ENCODE results near the gene RXRA.

Gene RXRA

GRCh38 chr9:134366223-134367031, 40.2 kb downstream of the RXRA start:
- H3K4me3 ChIP-seq (ENCODE audit: low read depth in 1 of 2, low read length in 2 of 2) = peak overlapping the region in 1 of 2 donors; percentile 41
- H3K9me3 ChIP-seq (ENCODE audit: control insufficient read depth in 1 of 2, low read length in 2 of 2) = no peaks in the 10 kb centered on the region
- H3K27me3 ChIP-seq (ENCODE audit: control insufficient read depth in 1 of 2, insufficient read depth in 2 of 2, low read length in 2 of 2) = no peaks in the 10 kb centered on the region
- H3K36me3 ChIP-seq (ENCODE audit: control insufficient read depth in 1 of 2, insufficient read depth in 2 of 2, low read length in 2 of 2) = no peaks in the 10 kb centered on the region
- H3K27ac ChIP-seq (ENCODE audit: low read depth, low read length) = no peak overlapping the region
- peak overlapping the region; percentile 12 to 46 for H3K9ac ChIP-seq (ENCODE audit: low read depth in 1 of 2, low read length in 2 of 2)
- H3K4me1 ChIP-seq (ENCODE audit: control insufficient read depth in 1 of 2, insufficient read depth in 2 of 2, low read length in 2 of 2) = peaks cover 54 to 69% of the 10 kb centered on the region in 2 donors

- Histone ChIP-seq H3K9ac (ENCODE audit: low read depth in 1 of 2, low read length in 2 of 2) (peak overlapping the region in 1 of 2 donors; percentile 46), H3K27ac (ENCODE audit: low read depth, low read length) (no peak overlapping the region), H3K9me3 (ENCODE audit: control insufficient read depth in 1 of 2, low read length in 2 of 2) (no peaks in the 10 kb centered on the region), H3K36me3 (ENCODE audit: control insufficient read depth in 1 of 2, insufficient read depth in 2 of 2, low read length in 2 of 2) (no peaks in the 10 kb centered on the region), H3K4me1 (ENCODE audit: control insufficient read depth in 1 of 2, insufficient read depth in 2 of 2, low read length in 2 of 2) (peaks cover 48 to 67% of the 10 kb centered on the region in 2 donors), H3K27me3 (ENCODE audit: control insufficient read depth in 1 of 2, insufficient read depth in 2 of 2, low read length in 2 of 2) (no peaks in the 10 kb centered on the region), H3K4me3 (ENCODE audit: low read depth in 1 of 2, low read length in 2 of 2) (peak overlapping the region in 1 of 2 donors; percentile 41)
Measured at GRCh38 chr9:134367061-134367460, 40.8 kb downstream of the RXRA start.

DNA sequence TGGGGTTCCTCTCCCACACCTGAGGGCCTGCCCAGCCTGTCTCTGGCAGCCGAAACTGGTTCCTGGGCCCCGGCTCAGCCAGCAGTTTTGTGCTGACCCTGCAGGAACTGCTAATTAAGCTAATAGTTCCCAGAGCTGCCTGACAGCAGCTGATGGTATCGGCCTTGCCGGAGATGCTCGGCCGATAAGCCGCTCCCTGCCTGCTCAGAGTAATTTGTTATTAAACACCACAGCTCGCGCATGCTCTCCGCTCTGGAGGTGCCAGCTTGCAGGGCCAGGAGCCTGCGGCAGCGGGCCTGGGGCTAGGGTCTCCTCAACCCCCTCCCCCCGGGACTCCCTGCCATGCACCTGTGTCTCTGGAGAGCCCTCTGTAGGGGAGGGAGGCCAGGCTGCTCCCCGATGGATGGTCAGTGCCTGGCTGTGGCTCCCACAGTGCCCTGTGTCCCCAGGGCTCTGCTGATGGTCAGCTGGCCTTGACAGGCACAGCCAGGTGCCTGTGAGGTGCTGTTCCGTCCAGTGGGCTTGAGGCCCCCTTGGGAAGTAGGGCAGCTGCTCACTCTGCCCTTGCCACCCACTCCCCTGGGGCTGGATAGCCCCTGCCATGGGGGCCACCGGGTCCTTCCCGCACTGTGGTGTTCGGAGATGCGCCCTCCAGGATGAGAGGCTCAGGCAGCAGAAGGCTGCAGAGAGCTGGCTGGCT, 41.7 kb downstream of the RXRA start:
- Histone ChIP-seq H3K27me3 (ENCODE audit: control insufficient read depth in 1 of 2, insufficient read depth in 2 of 2, low read length in 2 of 2) (no peaks in the 10 kb centered on the region), H3K4me3 (ENCODE audit: low read depth in 1 of 2, low read length in 2 of 2) (no peak overlapping the region), H3K9me3 (ENCODE audit: control insufficient read depth in 1 of 2, low read length in 2 of 2) (no peaks in the 10 kb centered on the region), H3K9ac (ENCODE audit: low read depth in 1 of 2, low read length in 2 of 2) (no peak overlapping the region), H3K4me1 (ENCODE audit: control insufficient read depth in 1 of 2, insufficient read depth in 2 of 2, low read length in 2 of 2) (peaks cover 55 to 68% of the 10 kb centered on the region in 2 donors), H3K36me3 (ENCODE audit: control insufficient read depth in 1 of 2, insufficient read depth in 2 of 2, low read length in 2 of 2) (no peaks in the 10 kb centered on the region), H3K27ac (ENCODE audit: low read depth, low read length) (no peak overlapping the region)

GRCh38 chr9:134368571-134368970, 42.3 kb downstream of the RXRA start:
- H3K4me1 ChIP-seq (ENCODE audit: control insufficient read depth in 1 of 2, insufficient read depth in 2 of 2, low read length in 2 of 2) = peaks cover 53 to 69% of the 10 kb centered on the region in 2 donors
- no peaks in the 10 kb centered on the region for H3K36me3 ChIP-seq (ENCODE audit: control insufficient read depth in 1 of 2, insufficient read depth in 2 of 2, low read length in 2 of 2)
- no peak overlapping the region for H3K4me3 ChIP-seq (ENCODE audit: low read depth in 1 of 2, low read length in 2 of 2)
- no peaks in the 10 kb centered on the region for H3K27me3 ChIP-seq (ENCODE audit: control insufficient read depth in 1 of 2, insufficient read depth in 2 of 2, low read length in 2 of 2)
- H3K9me3 ChIP-seq (ENCODE audit: control insufficient read depth in 1 of 2, low read length in 2 of 2) = no peaks in the 10 kb centered on the region
- no peak overlapping the region for H3K9ac ChIP-seq (ENCODE audit: low read depth in 1 of 2, low read length in 2 of 2)
- H3K27ac ChIP-seq (ENCODE audit: low read depth, low read length) = no peak overlapping the region

GRCh38 chr9:134369416-134370212, 43.4 kb downstream of the RXRA start:
- H3K36me3 ChIP-seq (ENCODE audit: control insufficient read depth in 1 of 2, insufficient read depth in 2 of 2, low read length in 2 of 2) = no peaks in the 10 kb centered on the region
- no peak overlapping the region for H3K27ac ChIP-seq (ENCODE audit: low read depth, low read length)
- H3K9me3 ChIP-seq (ENCODE audit: control insufficient read depth in 1 of 2, low read length in 2 of 2) = no peaks in the 10 kb centered on the region
- peaks cover 49 to 67% of the 10 kb centered on the region in 2 donors for H3K4me1 ChIP-seq (ENCODE audit: control insufficient read depth in 1 of 2, insufficient read depth in 2 of 2, low read length in 2 of 2)
- H3K27me3 ChIP-seq (ENCODE audit: control insufficient read depth in 1 of 2, insufficient read depth in 2 of 2, low read length in 2 of 2) = no peaks in the 10 kb centered on the region
- no peak overlapping the region for H3K9ac ChIP-seq (ENCODE audit: low read depth in 1 of 2, low read length in 2 of 2)
- no peak overlapping the region for H3K4me3 ChIP-seq (ENCODE audit: low read depth in 1 of 2, low read length in 2 of 2)

- Histone ChIP-seq H3K4me3 (ENCODE audit: low read depth in 1 of 2, low read length in 2 of 2) (no peak overlapping the region), H3K27ac (ENCODE audit: low read depth, low read length) (no peak overlapping the region), H3K9ac (ENCODE audit: low read depth in 1 of 2, low read length in 2 of 2) (no peak overlapping the region)
Measured at GRCh38 chr9:134370213-134370492, 43.9 kb downstream of the RXRA start.

DNA sequence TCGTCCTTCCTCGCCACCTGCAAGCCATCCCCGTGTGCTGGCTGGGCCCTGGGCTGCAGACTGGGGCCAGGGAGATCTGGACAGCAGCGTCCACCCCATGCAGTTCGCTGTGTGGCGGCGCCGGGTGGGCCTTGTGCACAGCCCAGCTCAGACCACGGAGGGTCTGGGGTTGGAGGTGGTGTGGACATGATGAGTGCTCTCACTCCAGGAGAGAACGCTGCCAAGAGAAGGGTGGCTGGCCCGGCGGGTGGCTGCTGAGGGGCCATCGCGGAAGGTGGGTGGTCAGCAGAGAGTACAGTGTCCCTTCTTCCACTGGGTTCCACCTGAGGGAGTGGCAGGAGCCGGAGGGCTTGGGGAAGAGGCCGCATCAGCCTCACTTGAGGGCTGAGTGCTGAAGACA, 44.4 kb downstream of the RXRA start:
- Histone ChIP-seq H3K27ac (ENCODE audit: low read depth, low read length) (no peak overlapping the region), H3K9me3 (ENCODE audit: control insufficient read depth in 1 of 2, low read length in 2 of 2) (no peaks in the 10 kb centered on the region), H3K4me1 (ENCODE audit: control insufficient read depth in 1 of 2, insufficient read depth in 2 of 2, low read length in 2 of 2) (peaks cover 48 to 67% of the 10 kb centered on the region in 2 donors), H3K4me3 (ENCODE audit: low read depth in 1 of 2, low read length in 2 of 2) (no peak overlapping the region), H3K36me3 (ENCODE audit: control insufficient read depth in 1 of 2, insufficient read depth in 2 of 2, low read length in 2 of 2) (no peaks in the 10 kb centered on the region), H3K27me3 (ENCODE audit: control insufficient read depth in 1 of 2, insufficient read depth in 2 of 2, low read length in 2 of 2) (no peaks in the 10 kb centered on the region), H3K9ac (ENCODE audit: low read depth in 1 of 2, low read length in 2 of 2) (no peak overlapping the region)

More at GRCh38 chr9:134370213-134370492, 43.9 kb downstream of the RXRA start:
- no peaks in the 10 kb centered on the region for H3K27me3 ChIP-seq (ENCODE audit: control insufficient read depth in 1 of 2, insufficient read depth in 2 of 2, low read length in 2 of 2)
- peaks cover 49 to 67% of the 10 kb centered on the region in 2 donors for H3K4me1 ChIP-seq (ENCODE audit: control insufficient read depth in 1 of 2, insufficient read depth in 2 of 2, low read length in 2 of 2)
- no peaks in the 10 kb centered on the region for H3K36me3 ChIP-seq (ENCODE audit: control insufficient read depth in 1 of 2, insufficient read depth in 2 of 2, low read length in 2 of 2)
- H3K9me3 ChIP-seq (ENCODE audit: control insufficient read depth in 1 of 2, low read length in 2 of 2) = no peaks in the 10 kb centered on the region

DNA sequence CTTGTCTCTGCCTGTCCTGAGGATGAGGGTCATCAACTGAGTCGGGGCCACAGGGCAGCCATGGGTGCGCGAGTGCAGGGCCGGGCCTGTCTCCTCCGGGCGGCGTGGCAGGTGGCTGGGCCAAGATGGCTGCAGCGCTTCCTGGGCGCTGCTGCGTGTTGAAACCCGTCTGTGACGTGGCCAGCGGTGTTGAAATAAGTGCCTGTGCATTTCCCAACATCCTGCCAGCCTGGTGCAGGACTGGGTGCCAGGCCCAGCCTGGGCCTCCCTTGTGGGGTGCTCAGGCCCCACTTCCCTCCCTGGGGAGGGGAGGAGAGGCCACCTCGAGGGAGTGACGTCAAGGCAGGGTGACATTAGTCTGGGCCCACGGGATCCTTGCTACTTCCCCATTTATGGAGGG, 45.5 kb downstream of the RXRA start:
- H3K4me3 ChIP-seq (ENCODE audit: low read depth in 1 of 2, low read length in 2 of 2) = no peak overlapping the region
- no peaks in the 10 kb centered on the region for H3K9me3 ChIP-seq (ENCODE audit: control insufficient read depth in 1 of 2, low read length in 2 of 2)
- peaks cover 45 to 64% of the 10 kb centered on the region in 2 donors for H3K4me1 ChIP-seq (ENCODE audit: control insufficient read depth in 1 of 2, insufficient read depth in 2 of 2, low read length in 2 of 2)
- no peaks in the 10 kb centered on the region for H3K27me3 ChIP-seq (ENCODE audit: control insufficient read depth in 1 of 2, insufficient read depth in 2 of 2, low read length in 2 of 2)
- peak overlapping the region; percentile 15 for H3K27ac ChIP-seq (ENCODE audit: low read depth, low read length)
- H3K36me3 ChIP-seq (ENCODE audit: control insufficient read depth in 1 of 2, insufficient read depth in 2 of 2, low read length in 2 of 2) = no peaks in the 10 kb centered on the region
- H3K9ac ChIP-seq (ENCODE audit: low read depth in 1 of 2, low read length in 2 of 2) = no peak overlapping the region

DNA sequence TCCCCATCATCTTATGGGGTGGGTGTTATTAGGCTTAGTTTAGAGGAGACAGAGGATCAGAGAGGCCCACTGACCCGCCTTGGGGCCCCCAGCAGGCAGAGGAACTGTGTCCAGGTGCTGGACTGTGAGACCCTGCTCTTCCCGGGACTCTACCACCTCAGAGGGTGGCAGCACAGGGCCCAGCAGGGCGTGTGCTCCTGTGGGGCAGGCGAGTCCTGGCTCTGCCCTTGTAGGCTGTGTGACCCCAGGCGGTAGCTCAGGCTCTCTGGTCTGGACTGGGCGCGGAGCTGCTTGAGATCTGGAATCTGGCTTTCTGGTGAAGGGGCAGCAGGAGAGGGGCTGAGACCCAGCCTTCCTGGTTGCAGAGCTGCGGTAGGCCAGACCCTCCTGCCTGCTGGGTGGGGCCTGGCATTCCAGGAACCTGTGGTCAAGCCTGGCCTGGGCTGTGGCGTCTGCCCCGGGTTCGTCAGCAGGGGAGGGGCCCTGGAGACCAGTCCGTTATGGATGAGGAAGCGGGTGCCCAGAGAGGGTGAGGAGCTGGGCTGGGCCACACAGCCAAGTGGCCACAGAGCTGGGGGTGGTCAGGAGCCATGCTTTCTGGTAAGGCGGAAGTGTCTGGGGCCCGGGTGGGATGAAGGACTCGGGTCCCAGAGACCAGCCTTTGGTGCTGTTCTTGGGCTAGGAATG, 46.5 kb downstream of the RXRA start:
- Histone ChIP-seq H3K36me3 (ENCODE audit: control insufficient read depth in 1 of 2, insufficient read depth in 2 of 2, low read length in 2 of 2) (no peaks in the 10 kb centered on the region), H3K9me3 (ENCODE audit: control insufficient read depth in 1 of 2, low read length in 2 of 2) (no peaks in the 10 kb centered on the region), H3K4me1 (ENCODE audit: control insufficient read depth in 1 of 2, insufficient read depth in 2 of 2, low read length in 2 of 2) (peaks cover 48 to 64% of the 10 kb centered on the region in 2 donors), H3K27ac (ENCODE audit: low read depth, low read length) (no peak overlapping the region), H3K9ac (ENCODE audit: low read depth in 1 of 2, low read length in 2 of 2) (no peak overlapping the region), H3K4me3 (ENCODE audit: low read depth in 1 of 2, low read length in 2 of 2) (no peak overlapping the region), H3K27me3 (ENCODE audit: control insufficient read depth in 1 of 2, insufficient read depth in 2 of 2, low read length in 2 of 2) (no peaks in the 10 kb centered on the region)

Data from duodenal mucosa (tissue), 2 donors.